Epithelial cell of proximal tubule (primary cell): ENCODE measurements around the gene LIN9. TPM values are rescaled to one million over a fixed set of nuclear protein-coding genes. Genes with fewer than 3 reads are reported as not detected.
"Not testable (repeated sequence)": the region's sequence is repeated elsewhere in the genome, so short reads cannot be mapped to it uniquely, and the experiment has no call there.

Source experiments
- DNase-seq: peaks from one replicate; pipeline ENCODE4 v3.0.0-alpha.2; 2011; ENCODE audit warnings: low read depth
- H3K4me3 ChIP-seq: 2 replicates; pipeline ENCODE4 v1.5.1; 2011; ENCODE audit warnings: low read depth, mild to moderate bottlenecking, low read length
- total RNA-seq: library from RNA; depleted of rRNA; stranded (reverse); fragments of >200 nt; gene quantifications from 2 replicates; pipeline ENCODE4 v1.2.3, GENCODE V29; 2015
- TF ChIP-seq, protein P1 (sequence below): conservative IDR thresholded peaks from 2 replicates; pipeline ENCODE4 v1.5.1; 2012; ENCODE audit warnings: low read depth, mild to moderate bottlenecking, low read length

LIN9 gene
- total RNA-seq, 1 donor from 2014 or later: 5.5 TPM

DNA sequence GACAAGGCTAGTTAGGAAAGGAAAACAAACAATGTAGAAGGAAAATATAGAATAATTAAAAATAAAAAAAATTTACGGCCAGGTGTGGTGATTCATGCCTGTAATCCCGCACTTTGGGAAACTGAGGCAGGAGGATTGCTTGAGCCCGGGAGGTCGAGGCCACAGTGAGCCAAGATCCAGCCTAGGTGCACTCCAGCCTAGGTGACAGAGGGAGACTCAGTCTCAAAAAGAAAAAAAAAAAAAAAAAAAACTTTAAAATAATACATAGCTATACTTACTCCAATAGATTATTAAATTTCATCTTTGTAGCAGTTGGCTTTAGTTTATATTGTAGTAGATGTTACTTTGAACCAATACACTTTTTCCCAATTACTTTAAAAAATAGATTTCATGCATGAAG, 32.0 kb downstream of the LIN9 start:
- no peak for DNase-seq
- TF ChIP-seq, protein P1, sequence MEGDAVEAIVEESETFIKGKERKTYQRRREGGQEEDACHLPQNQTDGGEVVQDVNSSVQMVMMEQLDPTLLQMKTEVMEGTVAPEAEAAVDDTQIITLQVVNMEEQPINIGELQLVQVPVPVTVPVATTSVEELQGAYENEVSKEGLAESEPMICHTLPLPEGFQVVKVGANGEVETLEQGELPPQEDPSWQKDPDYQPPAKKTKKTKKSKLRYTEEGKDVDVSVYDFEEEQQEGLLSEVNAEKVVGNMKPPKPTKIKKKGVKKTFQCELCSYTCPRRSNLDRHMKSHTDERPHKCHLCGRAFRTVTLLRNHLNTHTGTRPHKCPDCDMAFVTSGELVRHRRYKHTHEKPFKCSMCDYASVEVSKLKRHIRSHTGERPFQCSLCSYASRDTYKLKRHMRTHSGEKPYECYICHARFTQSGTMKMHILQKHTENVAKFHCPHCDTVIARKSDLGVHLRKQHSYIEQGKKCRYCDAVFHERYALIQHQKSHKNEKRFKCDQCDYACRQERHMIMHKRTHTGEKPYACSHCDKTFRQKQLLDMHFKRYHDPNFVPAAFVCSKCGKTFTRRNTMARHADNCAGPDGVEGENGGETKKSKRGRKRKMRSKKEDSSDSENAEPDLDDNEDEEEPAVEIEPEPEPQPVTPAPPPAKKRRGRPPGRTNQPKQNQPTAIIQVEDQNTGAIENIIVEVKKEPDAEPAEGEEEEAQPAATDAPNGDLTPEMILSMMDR: no peak
- no peak overlapping the region for H3K4me3 ChIP-seq

DNA sequence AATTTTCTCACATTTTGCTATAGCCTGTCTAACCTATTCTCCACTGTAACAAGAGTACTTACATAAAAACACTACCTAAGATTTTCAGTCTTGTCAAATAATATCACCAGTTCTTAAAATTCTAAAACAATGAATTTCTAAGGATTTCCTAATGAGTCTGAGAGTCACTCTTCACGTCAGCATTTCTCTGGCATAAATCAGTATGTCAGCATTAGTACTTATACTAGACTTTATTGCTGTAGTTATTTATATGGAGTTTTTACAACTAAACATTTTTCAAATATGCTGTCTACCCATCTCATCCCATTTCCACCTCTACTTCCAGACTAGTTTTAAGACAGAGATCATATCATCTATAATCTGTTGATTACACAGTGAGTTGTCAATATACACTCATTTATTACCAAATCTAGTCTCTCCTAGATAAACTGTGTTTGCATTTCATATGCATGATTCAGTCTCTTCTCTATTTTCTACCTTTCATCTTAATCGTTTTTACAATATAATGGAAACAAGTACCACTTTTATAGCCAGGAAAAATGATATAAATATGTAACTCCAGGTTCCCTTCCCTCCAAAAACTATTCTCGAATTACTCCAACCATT, 32.8 kb downstream of the LIN9 start:
- TF ChIP-seq, protein P1: no peak
- no peak for DNase-seq
- no peak overlapping the region for H3K4me3 ChIP-seq

DNA sequence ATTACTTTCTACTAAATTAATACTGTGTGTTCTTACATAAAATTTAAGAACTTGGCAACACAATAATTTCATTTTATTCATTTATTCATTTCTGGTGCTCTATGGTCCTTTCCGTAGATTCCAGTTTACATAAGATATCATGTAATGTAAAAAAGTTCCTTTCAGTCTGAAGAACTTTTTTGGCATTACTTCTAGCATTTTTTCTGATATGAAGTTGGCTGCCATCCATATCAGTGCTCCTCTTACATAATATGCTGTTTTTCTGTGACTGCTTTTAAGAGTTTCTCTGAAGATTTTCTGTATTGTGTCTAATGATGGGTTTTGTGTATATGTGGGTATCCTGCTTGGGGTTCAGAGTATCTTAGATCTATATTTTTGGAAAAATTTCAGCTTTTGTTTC, 34.8 kb downstream of the LIN9 start:
- no peak overlapping the region for H3K4me3 ChIP-seq
- DNase-seq: no peak
- TF ChIP-seq, protein P1: no peak

DNA sequence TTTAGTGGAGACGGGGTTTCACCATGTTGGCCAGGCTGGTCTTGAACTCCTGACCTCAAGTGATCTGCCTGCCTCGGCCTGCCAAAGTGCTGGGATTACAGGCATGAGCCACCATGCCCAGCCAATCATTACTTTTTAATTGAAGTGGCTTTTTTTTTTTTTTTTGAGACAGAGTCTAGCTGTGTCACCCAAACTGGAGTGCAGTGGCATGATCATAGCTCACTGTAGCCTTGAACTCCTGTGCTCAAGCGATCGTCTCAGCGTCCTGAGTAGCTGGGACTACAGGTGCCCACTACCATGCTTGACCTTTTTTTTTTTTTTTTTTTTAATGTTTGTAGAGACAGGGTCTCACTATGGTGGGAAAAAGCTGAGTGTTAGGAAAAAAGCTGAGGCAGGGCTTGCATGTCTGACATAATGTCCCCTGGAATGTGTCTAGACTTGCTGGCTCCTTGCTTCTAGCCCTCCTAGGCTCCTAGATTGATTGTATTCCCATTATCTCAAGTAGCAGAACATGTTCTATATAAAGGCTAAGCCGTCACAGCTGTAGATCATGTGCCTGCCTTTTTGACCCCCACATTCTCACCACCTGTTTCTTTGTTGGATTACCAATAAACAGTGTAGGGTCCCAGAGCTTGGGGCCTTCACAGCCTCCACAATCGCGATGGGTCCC, 36.6 kb downstream of the LIN9 start:
- DNase-seq, H3K4me3 ChIP-seq: not testable (repeated sequence)

DNA sequence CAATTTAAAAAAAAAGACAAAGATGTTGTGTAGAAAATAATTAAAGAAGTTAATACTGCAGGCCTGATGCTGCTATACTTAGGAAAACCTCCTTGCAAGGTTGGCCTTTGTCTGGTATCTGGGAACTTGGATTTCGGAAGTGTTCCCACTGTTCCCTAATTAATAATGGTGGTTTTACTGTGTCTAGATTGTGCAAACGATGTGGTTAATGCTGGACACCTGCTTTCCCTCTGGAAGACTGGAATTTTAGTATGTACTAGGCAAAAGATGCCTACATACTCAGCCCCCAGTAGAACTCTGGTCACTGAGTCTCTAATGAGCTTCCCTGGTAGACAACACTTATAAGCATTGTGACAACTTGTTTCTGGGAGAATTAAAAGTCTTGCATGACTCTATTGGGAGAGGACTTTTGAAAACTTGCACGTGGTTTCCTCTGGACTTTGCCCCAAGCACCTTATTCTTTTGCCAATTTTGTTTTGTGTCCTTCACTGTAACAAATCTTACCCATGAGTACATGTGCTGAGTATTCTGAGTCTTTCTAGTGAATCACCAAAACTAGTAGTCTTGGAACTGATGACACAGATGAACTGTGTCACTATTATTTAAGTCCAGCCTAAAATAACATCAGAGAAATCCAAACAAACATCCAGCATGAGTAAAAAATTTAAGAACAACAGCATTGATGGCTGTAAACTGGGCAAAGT, 40.4 kb downstream of the LIN9 start:
- TF ChIP-seq, protein P1: no peak
- no peak for DNase-seq
- no peak overlapping the region for H3K4me3 ChIP-seq

DNA sequence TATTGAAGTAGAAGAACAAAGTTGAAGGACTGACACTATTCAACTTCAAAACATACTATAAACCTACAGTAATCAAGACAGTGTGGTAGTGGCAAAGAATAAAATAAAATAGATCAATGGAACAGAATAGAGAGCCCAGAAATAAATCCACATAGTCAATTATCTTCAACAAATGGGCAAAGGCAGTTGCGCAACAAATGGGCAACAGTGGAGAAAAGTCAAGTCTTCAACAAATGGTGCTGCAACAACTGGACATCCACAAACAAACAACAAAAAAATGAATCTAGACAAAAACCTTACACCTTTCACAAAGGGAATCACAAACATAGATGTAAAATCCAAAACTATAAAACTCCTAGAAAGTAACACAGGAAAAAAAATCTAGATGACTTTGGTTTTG, 47.1 kb downstream of the LIN9 start:
- DNase-seq: no peak
- no peak overlapping the region for H3K4me3 ChIP-seq
- TF ChIP-seq, protein P1: no peak

DNA sequence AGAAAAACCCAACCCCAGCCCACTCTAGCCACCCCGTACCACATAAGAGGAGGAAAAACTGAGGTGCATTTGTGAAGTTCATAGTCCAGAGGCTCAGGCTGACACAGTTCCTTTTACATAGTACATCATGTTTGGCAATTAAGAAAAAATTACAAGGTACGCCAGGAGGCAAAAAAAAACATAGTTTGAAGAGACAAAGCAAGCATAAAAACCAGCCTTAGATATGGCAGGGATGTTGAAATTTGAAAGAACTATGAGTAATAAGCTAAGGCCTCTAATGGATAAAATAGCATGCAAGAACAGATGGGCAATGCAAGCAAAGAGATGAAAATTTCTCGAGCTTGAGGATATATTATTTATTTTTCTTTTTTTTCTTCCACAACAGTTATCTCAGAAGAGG, 53.6 kb downstream of the LIN9 start:
- TF ChIP-seq, protein P1: no peak

More for the DNA sequence above, 53.6 kb downstream of the LIN9 start:
- no peak for DNase-seq
- H3K4me3 ChIP-seq: no peak overlapping the region
